Ishikawa (cell line): ENCODE results near the gene SLC9C2.

ENCODE experiments used
- CEBPB ChIP-seq: IDR thresholded peaks from 2 replicates; pipeline ENCODE4 v1.6.1; 2012
- CREB1 ChIP-seq: IDR thresholded peaks from 2 replicates; pipeline ENCODE4 v1.6.1; 2012; ENCODE audit warnings: low read depth
- EGR1 ChIP-seq: IDR thresholded peaks from 2 replicates; pipeline ENCODE4 v1.6.1; 2012
- EP300 ChIP-seq: IDR thresholded peaks from 2 replicates; pipeline ENCODE4 v1.6.1; 2012; ENCODE audit warnings: borderline replicate concordance
- FOXM1 ChIP-seq: IDR thresholded peaks from 2 replicates; pipeline ENCODE4 v1.6.1; 2012; ENCODE audit warnings: low read depth, borderline replicate concordance
- NFIC ChIP-seq: IDR thresholded peaks from 2 replicates; pipeline ENCODE4 v1.6.1; 2012
- RAD21 ChIP-seq: IDR thresholded peaks from 2 replicates; pipeline ENCODE4 v1.6.1; 2012; ENCODE audit warnings: low read depth
- REST ChIP-seq: IDR thresholded peaks from 2 replicates; pipeline ENCODE4 v1.6.1; 2012; ENCODE audit warnings: low read depth, mild to moderate bottlenecking
- TAF1 ChIP-seq: IDR thresholded peaks from 2 replicates; pipeline ENCODE4 v1.6.1; 2012; ENCODE audit warnings: low read depth, mild to moderate bottlenecking
- TCF12 ChIP-seq: IDR thresholded peaks from 2 replicates; pipeline ENCODE4 v1.6.1; 2012; ENCODE audit warnings: low read depth
- TEAD4 ChIP-seq: IDR thresholded peaks from 2 replicates; pipeline ENCODE4 v1.6.1; 2012
- YY1 ChIP-seq: IDR thresholded peaks from 2 replicates; pipeline ENCODE4 v1.6.1; 2012; ENCODE audit warnings: low read depth
- ZBTB7A ChIP-seq: IDR thresholded peaks from 2 replicates; pipeline ENCODE4 v1.6.1; 2012; ENCODE audit warnings: low read depth
- TF ChIP-seq, protein P1 (sequence below): IDR thresholded peaks from 2 replicates; pipeline ENCODE4 v1.6.1; 2012
- TF ChIP-seq, protein P2 (sequence below): IDR thresholded peaks from 2 replicates; pipeline ENCODE4 v1.6.1; 2012

The SLC9C2 gene, protein sequence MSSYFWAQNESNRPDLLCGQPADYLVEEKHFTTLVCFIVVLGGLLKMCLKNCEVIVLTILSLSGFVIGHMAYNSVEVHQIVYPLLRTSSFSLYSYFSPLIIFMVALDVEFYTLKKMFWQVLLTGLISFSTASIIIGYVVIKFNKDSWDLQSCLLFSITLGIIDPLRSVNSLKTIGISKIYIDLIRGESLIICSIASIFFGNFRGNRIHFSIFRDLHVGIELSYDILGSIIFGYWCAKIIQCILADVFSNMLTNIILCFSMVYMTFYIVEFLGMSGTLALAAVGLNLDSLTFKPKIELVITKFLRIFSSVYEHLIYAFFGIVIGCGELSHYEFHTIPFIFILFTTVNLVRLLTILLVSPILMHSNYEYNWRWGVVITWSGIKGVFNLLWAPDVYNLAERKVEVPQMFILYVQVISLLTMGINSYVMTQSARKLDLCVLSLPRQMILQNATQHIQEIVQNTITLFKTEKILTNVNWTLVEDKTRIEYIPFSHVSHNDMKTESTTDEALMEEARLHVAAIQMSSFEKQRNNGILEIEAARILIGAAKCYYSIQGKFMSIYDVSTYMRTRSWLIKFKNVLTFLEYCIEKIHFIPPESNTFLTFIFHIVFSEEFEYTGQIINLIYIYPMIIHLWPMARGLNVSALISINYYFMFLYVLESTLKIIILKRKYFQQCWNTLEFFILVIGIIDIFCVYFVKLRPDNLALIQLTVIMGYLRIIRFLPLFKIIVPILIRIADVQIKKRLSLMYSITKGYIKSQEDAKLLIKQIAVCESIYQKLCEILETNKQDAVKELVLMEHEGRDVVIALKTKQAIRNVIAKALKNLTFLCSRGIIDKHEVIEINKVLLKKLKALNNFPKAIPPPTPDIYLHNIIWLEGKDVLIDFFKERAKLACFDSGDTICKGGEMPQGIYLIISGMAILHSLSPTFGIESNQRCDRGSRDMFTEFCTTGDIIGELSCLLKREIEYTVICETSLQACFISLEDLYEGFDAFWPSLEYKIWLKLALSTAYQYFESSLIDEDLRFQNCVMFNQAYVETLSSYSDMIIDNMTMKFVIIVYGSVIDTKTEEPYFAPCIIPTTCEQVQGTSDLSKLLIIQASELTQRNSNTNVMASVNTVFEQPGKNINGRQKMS

DNA sequence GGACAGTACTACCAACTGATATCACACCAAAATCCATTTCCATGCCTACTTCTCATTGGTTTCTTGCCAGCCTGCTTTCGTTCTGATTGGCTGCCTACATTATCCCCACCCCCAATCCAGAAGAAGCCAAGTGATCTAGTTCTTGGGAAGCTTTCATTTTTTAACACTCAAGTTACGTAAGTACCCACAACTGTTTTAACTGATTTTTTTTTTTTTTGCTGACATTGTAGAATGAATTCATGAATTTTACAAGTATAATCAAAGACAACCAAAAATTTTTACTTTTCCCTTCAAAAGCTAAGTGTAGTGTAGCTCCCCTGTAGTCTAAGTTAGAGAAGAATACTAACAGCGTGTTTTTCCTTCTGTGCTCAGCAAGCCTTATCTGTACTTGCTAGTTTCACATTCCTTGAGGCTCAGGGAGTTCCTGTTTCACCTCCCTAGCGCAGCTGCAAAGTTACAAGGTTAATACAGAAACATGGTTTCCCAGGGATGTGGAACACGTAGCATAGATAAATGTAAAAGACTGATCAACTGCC is at the start of gene SLC9C2:
Gene SLC9C2 (minus strand): TSS at position 17 of the 536 bp plus-strand sequence. CDS start 1,296 bp downstream, outside the sequence.
- TF ChIP-seq CREB1 (no peak), RAD21 (no peak), REST (no peak), NFIC (no peak), TAF1 (no peak), TCF12 (no peak), EP300 (no peak), YY1 (no peak), FOXM1 (no peak), CEBPB (no peak), EGR1 (no peak), ZBTB7A (no peak), TEAD4 (no peak)
- TF ChIP-seq, protein P1, sequence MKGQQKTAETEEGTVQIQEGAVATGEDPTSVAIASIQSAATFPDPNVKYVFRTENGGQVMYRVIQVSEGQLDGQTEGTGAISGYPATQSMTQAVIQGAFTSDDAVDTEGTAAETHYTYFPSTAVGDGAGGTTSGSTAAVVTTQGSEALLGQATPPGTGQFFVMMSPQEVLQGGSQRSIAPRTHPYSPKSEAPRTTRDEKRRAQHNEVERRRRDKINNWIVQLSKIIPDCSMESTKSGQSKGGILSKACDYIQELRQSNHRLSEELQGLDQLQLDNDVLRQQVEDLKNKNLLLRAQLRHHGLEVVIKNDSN: no peak
- TF ChIP-seq, protein P2, sequence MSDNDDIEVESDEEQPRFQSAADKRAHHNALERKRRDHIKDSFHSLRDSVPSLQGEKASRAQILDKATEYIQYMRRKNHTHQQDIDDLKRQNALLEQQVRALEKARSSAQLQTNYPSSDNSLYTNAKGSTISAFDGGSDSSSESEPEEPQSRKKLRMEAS: no peak

GRCh38 chr1:173648880-173649605 is 46.2 kb upstream of the SLC9C2 start:
- no peak for TF ChIP-seq NFIC
- no peak for TF ChIP-seq EP300
- TF ChIP-seq, protein P2: no peak
- no peak for TF ChIP-seq FOXM1
- TF ChIP-seq, protein P1: no peak

- no peak for TF ChIP-seq NFIC
These were observed 43.8 kb upstream of the SLC9C2 start for GRCh38 chr1:173646656-173647055.

DNA sequence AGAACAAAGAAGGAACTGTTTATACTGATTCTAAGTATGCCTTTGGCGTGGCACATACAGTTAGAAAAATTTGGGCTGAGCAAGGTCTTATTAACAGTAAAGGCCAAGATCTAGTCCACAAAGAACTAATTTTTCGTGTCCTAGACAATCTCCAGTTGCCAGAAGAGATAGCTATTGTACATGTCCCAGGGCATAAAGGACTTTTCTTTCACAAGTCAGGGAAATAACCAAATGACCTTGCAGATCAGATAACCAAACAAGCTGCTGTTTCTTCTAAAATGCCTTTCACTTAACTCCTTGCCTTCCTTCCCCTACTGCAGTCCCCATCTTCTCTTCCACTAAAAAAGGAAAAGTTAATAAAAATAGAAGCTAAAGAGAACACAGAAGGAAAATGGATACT is 36.2 kb upstream of the SLC9C2 start:
- no peak for TF ChIP-seq FOXM1
- no peak for TF ChIP-seq ZBTB7A
- no peak for TF ChIP-seq TAF1
- TF ChIP-seq TCF12: no peak
- no peak for TF ChIP-seq EGR1
- no peak for TF ChIP-seq EP300
- TF ChIP-seq CEBPB: no peak
- TF ChIP-seq CREB1: no peak
- TF ChIP-seq RAD21: no peak
- TF ChIP-seq YY1: no peak
- TF ChIP-seq REST: no peak
- TF ChIP-seq, protein P2: no peak
- no peak for TF ChIP-seq NFIC
- TF ChIP-seq TEAD4: no peak
- TF ChIP-seq, protein P1: no peak
